HFF-Myc (cell line): ENCODE data around the gene CNBD2.
"Not testable (repeated sequence)": the region's sequence is repeated elsewhere in the genome, so short reads cannot be mapped to it uniquely, and the experiment has no call there.

Experiments used
- DNase-seq: peaks from one replicate; pipeline ENCODE4 v3.0.0-alpha.2; 2011; ENCODE audit warnings: low read depth; ENCODE audit errors: extremely low read depth
- H3K4me3 ChIP-seq: replicated peaks from 2 replicates; pipeline ENCODE4 v1.5.1; 2011; ENCODE audit warnings: low read depth, mild to moderate bottlenecking, control low read depth, low read length
- TF ChIP-seq, protein P1 (sequence below): IDR thresholded peaks from 2 replicates; pipeline ENCODE4 v1.5.1; 2012; ENCODE audit warnings: mild to moderate bottlenecking, low read depth, low read length, control low read depth; ENCODE audit errors: missing control alignments

CNBD2 gene

DNA sequence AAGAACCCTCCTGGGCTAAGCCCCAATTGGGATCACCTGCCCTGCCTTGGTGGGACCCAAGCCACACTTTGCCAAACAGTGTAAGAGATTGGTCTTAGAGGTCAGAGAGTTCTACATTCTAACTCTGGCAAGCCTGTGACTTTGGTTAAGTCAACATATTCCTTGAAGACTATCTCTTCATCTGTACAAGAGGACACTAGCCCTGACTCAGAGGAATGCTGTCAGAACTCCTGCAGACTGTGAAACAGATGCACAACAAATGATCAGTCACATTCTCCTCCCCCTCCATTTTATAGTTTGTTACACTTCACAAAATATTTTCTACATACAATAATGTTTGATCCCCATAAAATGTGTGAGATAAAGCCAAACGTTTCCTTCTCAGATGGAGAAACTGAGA lies 94.4 kb downstream of the CNBD2 start:
- H3K4me3 ChIP-seq = no peak overlapping the region
- no peak for DNase-seq
- TF ChIP-seq, protein P1, sequence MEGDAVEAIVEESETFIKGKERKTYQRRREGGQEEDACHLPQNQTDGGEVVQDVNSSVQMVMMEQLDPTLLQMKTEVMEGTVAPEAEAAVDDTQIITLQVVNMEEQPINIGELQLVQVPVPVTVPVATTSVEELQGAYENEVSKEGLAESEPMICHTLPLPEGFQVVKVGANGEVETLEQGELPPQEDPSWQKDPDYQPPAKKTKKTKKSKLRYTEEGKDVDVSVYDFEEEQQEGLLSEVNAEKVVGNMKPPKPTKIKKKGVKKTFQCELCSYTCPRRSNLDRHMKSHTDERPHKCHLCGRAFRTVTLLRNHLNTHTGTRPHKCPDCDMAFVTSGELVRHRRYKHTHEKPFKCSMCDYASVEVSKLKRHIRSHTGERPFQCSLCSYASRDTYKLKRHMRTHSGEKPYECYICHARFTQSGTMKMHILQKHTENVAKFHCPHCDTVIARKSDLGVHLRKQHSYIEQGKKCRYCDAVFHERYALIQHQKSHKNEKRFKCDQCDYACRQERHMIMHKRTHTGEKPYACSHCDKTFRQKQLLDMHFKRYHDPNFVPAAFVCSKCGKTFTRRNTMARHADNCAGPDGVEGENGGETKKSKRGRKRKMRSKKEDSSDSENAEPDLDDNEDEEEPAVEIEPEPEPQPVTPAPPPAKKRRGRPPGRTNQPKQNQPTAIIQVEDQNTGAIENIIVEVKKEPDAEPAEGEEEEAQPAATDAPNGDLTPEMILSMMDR = no peak

DNA sequence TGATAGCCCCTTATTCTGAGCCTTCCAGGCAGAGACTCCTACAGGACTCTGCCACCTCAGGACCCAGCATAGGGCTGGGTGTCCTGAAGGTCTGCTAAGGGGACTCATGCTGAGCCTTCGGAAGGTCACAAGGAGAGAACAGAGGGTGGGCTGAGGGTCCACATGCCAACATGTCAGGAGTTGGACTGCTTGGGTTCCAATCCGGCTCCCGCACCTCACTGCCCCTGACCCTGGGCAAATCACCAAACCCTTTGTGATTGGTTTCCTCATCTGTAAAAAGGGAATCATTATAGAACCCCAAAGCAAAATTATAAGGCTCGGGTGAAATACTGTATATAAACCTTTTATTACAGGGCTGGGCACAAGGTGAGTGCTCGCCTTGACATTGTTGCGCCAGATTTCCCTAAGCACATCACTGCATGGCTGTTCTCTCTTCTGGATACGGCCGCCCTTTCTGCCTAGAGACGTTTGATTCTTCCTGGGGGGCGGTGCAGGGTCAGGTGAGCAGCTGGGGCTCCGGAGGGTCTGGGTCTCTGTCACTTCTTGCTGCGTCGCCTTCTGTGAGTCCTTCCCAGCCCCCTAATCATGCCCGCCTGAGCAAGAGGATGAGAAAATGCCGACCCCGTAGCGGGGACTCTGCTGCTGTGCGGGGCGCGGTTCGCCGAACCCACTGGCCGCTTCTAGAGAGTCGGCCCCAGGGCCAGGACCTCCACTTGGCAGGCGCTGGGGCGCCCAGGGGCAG lies 95.7 kb downstream of the CNBD2 start:
- TF ChIP-seq, protein P1 = no peak
- DNase-seq = no peak
- peak overlapping the region; percentile 48 for H3K4me3 ChIP-seq

DNA sequence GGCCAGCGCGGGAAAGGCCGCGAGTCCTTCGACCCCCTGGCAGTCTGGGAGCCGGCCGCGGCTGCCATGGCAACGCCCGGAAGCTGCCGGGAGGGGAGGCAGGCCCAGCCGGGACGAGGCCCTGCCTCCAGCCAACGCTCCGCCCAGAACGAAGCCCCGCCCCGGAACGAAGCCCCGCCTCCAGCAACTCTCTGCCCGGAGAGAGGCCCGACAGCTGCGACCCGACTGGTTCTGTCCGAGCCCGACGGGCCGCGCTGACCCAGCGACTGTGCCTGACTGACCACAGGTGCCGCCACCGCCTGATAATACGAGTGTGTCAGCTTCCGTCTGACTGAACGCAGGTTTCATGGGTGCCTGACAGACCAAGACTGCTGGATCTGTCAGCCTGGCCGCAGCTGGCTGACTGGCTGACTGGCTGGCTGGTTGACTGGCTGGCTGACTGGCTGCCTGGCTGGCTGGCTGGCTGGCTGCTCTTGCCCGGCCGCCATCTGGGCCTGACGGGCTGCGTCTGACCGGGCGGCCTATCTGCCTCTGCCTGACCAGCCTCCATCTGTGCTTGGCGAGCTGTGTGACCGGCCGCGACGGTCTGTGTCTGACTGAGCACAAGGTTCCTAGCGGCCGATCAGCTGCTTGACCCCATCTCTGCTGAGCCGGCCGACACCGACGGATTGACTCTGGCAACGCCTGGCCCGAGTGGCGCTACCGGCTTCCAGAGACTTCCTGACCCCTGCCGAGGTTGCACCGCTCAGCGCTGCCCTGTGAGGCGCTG lies 96.5 kb downstream of the CNBD2 start:
- TF ChIP-seq, protein P1 = no peak
- H3K4me3 ChIP-seq = peak overlapping the region; percentile 48
- no peak for DNase-seq

DNA sequence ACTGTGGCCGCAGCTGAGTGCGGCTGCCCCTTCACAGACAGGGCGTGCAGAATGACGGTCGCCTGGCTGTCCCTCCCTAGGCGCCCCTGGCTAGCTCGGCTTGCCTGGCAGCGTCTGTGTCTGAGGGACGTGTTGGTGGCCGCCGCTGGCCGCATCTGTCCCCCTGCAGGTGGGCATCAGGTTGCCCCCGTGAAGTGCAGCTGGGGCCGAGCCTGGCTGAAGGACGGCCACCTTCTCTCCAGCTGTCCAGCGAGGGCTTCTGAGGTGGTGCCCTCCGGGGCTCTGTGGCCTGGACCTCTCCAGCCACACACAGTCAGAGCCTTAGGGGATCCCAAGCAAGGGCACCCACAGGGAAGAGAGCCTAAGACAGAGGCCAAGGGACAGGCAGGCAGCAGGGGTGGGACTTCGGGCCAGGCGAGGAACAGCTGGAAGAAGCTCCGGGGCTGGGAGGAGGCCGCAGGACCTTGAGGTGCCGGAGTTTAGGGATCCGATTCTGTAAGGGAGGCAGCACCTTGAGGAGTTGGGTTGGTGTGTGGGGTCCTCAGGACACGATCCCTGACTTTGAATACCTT lies 97.1 kb downstream of the CNBD2 start:
- TF ChIP-seq, protein P1 = no peak
- no peak for DNase-seq
- peak overlapping the region; percentile 48 for H3K4me3 ChIP-seq

DNA sequence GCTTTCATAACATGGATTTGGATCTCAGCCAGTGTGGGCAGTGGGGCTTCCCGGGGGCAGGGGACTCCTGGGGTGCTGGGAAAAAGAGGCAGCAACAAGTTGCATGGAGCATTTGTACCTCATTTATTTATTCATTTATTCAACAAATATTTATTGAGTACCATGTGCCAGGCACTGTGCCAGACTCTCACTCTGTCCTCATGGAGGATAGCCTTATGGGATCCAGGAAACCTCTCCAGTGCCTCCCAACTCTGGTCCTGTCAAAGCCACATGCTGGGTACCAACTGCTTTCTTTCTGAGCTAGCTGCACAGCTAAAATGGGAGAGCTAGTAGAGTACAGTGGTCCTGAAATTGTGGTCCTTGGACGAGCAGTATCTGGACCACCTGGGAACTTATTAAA lies 98.4 kb downstream of the CNBD2 start:
- TF ChIP-seq, protein P1 = no peak
- no peak for DNase-seq

DNA sequence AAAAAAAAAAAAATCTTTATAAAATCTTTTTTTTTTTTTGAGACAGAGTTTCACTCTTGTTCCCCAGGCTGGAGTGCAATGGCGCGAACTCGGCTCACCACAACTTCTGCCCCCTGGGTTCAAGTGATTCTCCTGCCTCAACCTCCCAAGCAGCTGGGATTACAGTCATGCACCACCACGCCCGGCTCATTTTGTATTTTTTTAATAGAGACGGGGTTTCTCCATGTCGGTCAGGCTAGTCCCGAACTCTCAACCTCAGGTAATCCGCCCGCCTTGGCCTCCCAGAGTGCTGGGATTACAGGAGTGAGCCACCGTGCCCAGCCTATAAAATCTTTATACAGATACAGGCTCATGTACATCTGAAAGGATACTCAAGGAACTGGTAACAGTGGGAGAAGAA lies 100.1 kb downstream of the CNBD2 start:
- not testable (repeated sequence) for DNase-seq, H3K4me3 ChIP-seq

More for the DNA sequence above, 98.4 kb downstream of the CNBD2 start:
- no peak overlapping the region for H3K4me3 ChIP-seq

DNA sequence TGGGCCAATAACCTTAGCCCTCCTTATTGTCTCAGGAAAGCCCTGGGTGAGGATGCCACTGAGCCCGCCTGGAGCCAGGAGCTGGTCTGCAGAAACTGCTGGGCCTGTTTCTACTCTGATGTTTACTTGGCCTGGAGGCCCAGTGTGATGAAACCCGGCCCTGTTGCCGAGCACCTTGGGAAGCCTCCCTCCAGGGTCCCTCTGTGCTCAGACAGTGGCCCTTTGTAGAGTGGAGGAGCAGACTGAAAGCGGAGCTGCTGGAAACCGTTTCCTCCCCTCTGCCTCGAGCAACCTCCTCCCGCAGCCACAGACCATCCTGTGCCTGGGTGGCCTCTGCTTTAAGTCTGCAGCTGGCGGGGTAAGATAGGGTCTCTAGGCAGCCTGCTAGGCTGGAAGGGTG lies 102.1 kb downstream of the CNBD2 start:
- TF ChIP-seq, protein P1 = no peak
- H3K4me3 ChIP-seq = no peak overlapping the region
- DNase-seq = no peak
